Cerebellar nuclear complex (tissue), 1 donor: ENCODE data around the gene RTKN.

Source experiments
- DNase-seq, 2 experiments: peaks; one replicate each; lab custom pipeline; 2025; lab: John Stamatoyannopoulos, UW

RTKN gene

DNA sequence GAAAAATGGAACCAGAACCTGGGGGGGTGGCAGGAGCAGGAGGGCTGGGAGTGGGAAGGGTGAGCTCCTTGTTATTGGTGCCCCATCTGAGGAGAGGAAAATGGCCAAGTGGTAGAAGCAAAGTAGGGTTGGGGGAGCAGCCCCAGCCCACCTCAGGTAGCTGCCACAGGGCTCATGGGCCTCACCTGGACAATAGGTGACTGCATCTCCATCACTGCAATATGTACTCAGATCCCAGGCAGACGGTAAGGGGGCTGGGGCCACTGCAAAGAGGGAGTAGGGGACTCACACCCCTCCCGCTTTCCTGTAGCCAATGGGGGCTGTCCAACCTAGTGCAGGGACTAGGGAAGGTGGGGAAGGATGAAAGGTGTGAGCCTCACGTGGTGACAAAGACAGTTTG is 24.5 kb downstream of the RTKN start:
- no peak for DNase-seq

GRCh38 chr2:74416778-74417177 is 25.0 kb downstream of the RTKN start:
- no peak for DNase-seq

DNA sequence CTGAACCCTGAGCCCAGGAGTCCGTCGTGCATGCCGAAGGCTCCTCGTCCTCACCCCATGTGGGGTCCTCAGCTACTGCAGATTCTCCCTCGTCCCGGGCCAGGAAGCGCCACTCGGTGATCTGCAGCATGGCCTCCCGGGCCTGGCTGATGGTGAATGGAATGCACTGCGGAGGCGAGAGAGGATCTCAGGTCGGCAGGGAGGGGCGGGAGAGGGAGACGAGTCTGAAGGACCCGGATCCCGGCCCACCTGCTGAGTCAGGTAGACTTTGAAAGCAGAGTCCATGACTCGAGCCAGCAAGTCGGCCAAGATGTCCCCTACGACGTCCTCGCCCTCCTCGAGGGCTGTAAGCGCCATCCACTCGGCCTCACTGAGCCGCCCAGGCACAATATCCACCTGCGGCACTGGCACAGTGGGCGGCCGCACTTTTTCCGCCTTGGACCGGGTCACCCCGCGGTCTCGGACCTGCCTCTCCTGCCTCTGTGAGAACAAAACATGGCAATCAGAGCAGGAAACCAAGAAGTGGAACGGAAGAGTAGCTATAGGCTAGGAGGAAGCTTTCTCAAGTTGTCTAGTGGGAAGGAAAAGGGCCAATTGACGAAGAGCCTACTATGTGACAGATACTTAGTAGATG is 25.9 kb downstream of the RTKN start:
- no peak for DNase-seq

DNA sequence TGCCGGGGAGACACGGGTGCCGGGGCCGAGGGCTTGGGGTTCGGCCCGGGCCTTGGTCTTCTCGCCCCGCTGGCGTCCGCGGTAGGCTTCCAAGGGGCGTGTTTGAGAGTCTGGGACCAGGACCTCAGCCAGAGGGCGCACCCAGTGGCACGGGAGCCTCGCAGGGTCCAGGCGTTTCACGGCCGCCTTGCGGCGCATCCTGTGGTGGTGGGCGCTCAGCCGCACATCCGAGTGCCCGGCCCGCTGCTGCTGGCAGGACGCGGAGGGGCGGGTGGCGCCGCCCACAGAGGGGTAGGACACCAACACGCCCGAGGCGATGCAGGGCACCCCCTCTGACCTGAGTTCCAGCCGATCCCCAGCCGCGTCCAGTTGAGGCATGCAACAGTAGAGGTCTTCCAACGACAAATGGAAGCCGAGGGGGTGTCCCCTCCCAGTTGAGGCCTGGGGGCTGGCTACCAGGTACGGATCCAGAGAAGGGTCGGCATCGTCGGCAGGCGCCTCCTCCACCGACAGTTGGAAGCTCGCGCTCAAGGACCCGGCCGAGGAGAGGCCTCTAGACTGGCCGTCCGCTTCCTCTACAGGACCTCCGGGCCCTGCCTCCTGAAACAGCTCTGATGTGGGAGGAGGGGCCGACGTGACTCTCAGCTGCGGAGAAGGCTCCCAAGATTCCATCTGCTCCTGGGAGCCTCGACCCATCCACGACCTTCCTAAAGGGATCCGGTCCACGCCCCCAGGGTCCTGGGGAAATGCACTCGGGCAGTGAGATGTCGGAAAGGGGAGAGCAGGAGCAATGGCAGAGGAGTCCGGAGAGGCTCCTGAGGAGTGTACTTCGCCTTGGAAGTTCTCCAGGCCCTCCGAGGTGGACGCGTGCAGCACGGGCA is 26.6 kb downstream of the RTKN start:
- DNase-seq = peak in 1 of 2 experiments; percentile 27

- no peak for DNase-seq
These were observed 27.3 kb downstream of the RTKN start for GRCh38 chr2:74414441-74414840.

GRCh38 chr2:74413001-74413698 is 28.6 kb downstream of the RTKN start:
- no peak for DNase-seq

GRCh38 chr2:74407682-74408081 is 34.1 kb downstream of the RTKN start:
- no peak for DNase-seq

DNA sequence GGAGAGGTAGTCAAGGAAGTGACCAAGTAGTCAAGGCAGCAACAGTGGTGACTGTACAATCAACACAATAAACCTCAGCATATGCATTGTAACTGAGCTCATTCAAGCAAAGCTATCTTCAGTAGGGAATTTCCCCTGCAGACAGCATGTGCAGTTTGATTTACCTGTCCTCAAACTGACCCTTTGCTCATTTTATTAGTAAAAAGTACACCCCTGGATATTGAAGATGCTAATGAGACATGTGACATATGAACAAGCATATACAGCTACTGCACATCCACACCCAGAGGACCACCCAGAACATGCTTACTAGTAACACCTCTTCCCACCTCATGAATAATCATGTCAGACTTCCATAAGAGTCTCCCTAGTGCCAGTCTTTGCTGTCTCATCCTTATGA is 35.7 kb downstream of the RTKN start:
- DNase-seq = no peak

DNA sequence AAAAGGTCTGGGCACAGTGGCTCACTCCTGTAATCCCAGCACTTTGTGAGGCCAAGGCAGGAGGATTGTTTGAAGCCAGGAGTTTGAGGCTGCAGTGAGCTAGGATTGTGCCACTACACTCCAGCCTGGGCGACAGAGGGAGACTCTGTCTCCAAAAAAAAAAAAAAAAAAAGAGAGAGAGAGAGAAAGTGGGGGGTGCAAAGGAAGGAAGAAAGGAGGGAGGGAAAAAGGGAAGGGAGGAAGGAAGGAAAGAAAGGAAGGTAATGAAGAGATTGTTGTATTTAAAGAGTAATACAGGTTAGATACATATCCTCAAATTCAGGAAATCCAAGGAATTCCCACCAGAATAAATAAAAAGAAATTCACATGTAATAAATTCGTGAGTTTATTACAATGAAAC is 39.8 kb downstream of the RTKN start:
- no peak for DNase-seq

DNA sequence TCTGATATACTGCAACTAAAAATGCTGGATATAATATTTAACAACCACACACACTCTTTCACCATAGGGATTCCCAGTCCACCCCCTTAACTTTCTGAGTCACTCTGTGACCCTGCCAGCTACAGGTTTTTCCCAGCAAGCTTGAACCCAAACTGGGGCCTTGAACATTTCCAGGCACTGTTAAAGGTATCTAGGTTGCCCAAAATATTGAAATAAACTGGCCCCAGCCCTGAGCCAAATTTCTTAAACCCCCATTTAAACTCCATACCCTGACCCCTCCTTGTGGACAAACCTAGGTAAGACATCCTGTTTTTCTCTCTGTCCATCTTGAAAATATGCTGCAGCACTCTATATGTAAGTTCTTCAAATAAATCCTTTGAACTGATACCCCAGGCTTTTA is 42.0 kb downstream of the RTKN start:
- no peak for DNase-seq

DNA sequence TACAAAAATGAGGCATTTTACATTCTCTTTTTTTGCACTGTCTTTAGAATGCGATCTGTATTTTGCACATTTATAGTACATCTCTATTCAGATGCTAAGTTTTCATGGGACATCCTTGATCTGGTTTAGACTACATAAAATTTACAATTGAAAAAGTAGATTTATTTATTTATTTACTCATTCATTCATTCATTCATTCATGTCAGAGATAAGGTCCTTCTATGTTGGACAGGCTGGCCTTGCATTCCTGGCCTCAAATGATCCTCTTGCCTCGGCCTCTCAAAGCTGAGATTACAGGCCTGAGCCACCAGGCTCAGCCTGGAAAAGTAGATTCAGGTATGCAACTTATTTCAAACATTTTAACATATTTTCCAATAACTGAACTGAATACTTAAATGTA is 45.6 kb downstream of the RTKN start:
- DNase-seq = no peak

DNA sequence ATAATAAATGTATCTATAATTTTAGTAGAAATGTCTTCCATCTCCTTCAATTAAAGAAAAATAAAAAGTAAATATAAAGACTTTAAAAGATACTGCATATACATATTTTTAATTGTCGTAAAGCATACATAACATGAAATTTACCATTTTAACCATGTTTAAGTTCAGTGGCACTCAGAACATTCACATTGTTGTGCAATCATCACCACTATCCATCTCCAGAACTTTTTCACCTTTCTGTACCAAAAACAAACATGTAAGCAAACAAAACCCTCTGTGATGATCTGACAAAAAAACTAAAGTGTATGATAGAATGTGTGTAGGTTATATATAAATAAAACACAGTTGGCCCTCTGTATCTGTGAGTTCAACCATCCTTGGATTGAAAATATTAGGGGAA is 48.2 kb downstream of the RTKN start:
- no peak for DNase-seq

DNA sequence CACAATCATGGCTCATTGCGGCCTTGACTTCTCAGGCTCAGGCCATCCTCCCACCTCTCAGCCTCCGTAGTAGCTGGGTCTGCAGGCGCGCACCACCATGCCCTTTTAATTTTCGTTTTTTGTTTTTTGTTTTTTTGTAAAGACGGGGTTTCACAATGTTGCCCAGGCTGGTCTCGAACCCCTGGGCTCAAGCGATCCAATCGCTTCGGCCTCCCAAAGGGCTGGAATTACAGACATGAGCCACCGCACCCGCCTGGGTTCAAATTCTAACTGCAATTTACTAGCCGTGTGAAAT is 49.3 kb downstream of the RTKN start:
- no peak for DNase-seq

DNA sequence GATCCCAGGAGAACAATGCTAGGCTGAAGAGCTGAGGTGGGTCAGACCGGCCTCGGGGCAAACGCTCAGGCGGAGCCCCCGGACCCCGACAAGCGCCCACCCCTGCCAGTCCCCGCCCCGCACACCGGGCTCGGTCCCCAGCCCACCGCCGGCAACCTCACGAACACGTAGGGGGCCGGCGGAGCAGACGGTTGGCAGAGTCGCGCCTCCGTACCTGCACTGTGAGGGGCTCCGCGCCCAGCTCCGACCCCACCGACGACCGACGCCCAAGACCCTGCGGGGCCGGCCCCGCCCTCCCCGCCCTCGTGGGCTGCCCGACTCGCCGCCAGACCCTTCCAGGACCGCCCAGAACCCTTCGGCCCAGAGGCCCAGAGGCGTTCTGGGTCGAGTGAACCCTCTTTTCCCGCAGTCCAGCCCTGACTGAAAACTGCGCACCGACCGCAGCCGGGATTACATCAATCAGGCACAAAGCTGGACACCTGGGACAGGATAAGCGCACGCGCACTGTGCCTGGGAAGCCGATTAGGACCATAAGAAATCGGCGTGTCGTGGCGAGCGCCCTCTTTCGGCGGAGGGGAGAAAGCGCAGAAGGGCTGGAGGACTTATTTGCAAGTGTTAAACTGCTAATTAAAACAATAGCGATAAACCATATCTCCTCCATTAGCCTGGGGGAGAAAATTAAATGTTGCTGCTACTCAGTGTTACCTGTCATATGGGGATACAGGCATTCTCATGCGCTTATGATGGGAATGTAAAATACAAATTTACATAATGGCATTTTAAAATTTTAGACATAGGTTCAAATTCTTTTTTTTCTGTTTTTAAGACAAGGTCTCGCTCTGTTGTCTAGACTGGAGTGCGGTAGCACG is 49.9 kb downstream of the RTKN start:
- peak; percentile 77 to 82 for DNase-seq

DNA sequence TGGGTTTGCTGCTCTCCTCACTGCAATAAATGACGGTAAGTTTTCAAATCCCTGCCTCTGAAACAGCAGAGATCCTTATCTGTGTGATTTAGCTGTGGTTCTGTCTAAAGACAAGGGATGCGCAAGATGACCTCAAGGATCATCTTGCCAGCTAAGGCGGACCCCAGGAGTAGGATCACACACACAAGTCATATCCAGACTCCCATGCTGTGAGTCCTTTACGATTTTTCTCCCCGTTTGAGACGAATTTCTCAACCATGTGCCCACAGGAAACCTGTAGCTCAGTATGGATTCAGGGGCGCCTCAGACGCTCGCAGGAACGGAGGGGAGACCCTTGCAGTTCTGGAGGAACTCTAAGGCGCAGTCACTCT is 50.5 kb downstream of the RTKN start:
- no peak for DNase-seq

DNA sequence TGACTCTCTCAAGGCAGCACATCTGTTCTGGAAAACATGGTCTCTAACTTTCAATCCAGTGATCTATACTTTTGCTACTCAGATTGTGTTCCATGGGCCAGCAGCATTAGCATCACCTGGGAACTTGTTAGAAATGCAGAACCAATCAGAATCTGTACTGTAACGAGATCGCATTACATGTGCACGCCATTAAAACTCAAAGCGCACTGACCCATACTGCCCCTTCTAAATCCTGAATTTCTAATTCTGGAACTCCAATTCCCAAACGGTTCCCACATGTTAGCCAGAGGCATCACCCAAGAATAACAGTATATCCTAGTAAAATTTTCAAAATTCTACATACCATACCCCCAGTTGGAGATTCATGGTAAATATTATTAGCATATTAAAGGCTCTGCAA is 51.1 kb downstream of the RTKN start:
- no peak for DNase-seq

DNA sequence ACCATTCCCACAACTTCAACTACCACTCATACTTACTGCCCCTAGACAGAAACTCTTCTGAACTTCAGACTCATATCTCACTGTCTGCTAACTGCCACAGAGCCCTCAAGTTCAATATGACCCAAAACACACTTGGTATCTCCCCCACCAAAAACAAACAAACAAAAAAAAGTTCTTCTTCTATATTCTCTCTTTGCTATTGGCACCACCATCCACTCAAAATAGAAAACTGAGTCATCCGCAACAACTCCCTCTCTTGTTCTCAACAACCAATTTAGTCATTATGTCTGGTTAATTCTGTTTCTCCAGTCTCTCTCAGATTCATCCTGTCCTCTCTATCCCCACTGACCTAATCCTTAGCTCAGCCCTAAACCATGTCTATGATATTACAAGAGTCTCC is 54.4 kb downstream of the RTKN start:
- DNase-seq = no peak

GRCh38 chr2:74385396-74385795 is 56.3 kb downstream of the RTKN start:
- no peak for DNase-seq

GRCh38 chr2:74384051-74384450 is 57.7 kb downstream of the RTKN start:
- DNase-seq = no peak

DNA sequence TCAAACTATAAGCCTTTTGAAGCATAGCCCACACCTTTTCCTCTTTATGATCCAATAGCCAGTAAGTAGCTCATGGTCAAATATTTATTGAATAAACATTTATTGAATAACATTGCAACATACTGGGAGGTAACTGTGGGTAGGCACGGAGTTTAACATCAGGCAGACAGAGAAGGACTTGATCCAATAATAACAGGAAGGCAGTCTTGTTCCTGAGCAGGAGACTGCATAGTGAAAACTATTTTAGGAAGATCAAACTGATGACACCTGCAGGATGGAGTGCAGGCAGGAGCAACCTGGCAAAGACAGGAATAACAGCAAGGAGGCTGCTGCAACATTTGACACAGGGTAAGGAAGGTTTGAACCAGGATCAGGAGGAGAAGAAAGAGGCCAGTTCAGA is 58.5 kb downstream of the RTKN start:
- no peak for DNase-seq

- no peak for DNase-seq
These were observed 60.0 kb downstream of the RTKN start for GRCh38 chr2:74381751-74382150.
